Activated CD4-positive, alpha-beta T cell treated with anti-CD3 and anti-CD28 coated beads, Interleukin-2, amount 50 U/mL, for 4 hours (primary cell): ENCODE data around the gene BABAM2.
A peak's percentile ranks its signal among the peaks of the same experiment; 100 is the strongest.
"Not testable (repeated sequence)": the region's sequence is repeated elsewhere in the genome, so short reads cannot be mapped to it uniquely, and the experiment has no call there.

ENCODE experiments used
- DNase-seq, 2 experiments: peaks; one replicate each; pipeline ENCODE4 v3.0.0-alpha.2; 2020

The BABAM2 gene

GRCh38 chr2:27953077-27953476, 62.5 kb downstream of the BABAM2 start:
- no peak for DNase-seq

GRCh38 chr2:27954221-27954673, 63.7 kb downstream of the BABAM2 start:
- no peak for DNase-seq

GRCh38 chr2:27954771-27955383, 64.3 kb downstream of the BABAM2 start:
- DNase-seq, result peak; percentile 27 to 46

- DNase-seq, result no peak
Observed at GRCh38 chr2:27955384-27956161, 65.0 kb downstream of the BABAM2 start.

DNA sequence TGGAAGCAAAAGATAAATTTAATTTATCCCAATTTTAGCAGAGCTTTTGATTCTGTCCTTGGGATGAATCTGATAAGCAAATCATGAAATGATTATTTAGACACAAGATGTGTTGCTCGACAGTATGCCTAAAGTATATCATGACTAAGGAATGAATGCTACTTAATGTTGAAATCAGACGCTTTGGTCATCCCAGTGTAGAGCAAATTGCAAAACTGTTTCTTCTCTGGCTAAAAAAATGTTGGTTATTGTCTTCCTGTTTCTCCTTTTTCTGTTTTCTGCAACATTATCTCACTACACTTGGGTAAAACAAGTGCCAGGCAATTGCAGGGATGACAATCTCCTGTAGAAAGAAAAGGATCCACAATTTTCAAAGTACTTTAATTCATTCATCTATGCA, 66.4 kb downstream of the BABAM2 start:
- no peak for DNase-seq

DNA sequence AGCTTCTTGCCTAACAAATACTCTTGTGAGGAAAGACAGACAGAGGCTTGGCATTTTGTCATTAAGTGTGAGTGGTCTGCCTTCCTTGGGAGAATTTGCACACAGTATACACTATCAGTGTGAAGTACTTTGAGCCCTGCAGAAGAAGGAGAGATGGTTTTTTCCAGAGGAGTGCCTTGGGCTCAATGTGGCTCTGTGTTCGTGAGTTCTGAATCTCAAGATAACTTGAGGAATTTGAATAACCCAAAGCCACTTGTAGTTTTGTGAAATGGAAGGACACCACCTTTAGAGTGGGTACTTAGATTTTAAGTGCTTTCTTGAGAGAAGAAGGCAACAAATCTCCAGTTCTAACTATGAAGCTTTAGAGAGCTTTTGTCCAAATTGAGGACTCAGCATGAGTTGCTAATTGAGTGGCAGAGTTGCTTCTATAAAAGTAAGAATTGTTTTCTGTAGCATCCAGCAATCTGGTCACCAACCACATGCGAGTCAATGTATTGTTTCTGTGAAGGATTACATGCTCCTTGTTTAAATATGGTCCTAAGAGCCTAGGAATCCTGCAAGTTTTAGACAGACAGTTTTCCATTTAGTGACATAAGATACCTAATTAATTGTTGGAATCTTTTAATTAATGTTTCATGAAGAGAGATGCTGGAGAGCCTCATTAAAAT, 68.3 kb downstream of the BABAM2 start:
- DNase-seq, result no peak

DNA sequence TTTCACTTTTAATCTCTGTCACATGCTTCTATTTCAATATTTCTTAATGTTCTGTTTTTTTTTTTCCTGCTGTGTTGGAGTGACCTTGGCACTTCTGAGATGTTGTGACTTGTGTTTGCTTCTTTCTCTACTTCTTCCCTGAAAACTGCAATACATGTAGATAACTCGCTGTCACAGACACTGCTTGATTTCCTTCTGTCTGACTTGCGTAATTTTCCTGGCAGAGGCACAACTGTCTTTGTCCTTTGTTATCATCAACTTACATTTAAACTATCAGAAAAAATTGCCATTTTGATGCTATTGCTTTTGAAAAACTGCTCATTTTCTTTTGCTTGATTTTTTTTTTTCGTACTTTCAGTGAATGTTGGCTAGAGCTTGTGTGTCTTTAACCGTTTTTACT, 69.0 kb downstream of the BABAM2 start:
- DNase-seq, result no peak

- DNase-seq, result no peak
Observed at GRCh38 chr2:27960237-27960912, 69.8 kb downstream of the BABAM2 start.

GRCh38 chr2:27962006-27962405, 71.5 kb downstream of the BABAM2 start:
- DNase-seq, result no peak

DNA sequence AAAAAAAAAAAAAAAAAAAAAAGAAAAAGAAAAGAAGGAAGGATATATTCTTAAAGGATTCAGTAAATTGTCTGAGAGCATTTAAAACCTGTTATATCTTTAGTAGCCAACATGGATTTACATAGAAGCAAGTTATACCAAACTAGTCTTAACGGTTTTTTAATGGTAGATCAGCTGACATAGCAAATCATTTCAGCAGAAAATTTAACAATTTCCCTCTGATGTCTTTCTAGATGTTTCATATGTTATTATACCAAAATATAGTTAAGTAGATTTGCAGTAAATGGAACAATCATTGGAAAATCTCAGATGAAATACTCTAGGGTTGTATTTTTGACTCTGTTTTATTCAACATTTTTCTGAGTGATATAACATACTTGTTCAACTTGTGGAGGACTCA, 72.9 kb downstream of the BABAM2 start:
- DNase-seq, result no peak

DNA sequence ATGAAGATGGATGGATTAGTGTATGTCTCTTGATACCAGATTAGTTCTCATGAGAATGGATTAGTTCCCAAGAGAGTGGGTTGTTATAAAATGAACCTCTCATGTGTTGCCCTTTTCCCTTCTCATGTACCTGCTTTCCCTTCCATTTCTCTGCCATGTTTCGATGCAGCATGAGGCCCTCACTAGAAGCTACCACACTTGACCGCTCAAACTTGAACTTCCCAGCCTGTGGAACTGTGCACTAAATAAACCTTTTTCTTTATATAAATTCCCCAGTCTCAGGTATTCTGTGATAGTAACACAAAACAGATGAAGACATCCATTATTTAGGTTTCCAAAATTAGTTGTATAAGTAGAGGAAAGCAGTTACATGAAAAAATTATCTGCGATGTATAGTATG, 73.5 kb downstream of the BABAM2 start:
- DNase-seq, result no peak

DNA sequence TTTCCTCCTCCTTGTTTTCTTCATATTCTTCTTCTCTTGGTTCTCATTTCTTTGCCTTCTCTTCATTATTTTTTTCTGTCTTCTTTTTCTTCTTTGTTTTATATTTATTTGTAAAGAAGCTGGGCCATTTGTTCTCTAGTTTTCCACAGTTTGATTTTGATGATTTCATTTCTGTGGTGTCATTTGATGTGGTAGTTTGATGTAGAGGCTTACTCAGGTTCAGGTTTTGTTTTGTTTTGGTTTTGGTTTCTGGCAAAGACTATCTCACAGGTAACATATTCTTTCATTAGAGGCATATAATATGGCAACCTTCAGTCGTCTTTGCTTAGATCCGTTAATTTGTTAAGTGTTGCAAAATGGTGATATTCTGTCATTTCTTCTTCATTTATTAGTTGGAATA, 75.3 kb downstream of the BABAM2 start:
- no peak for DNase-seq

GRCh38 chr2:27966466-27966865, 75.9 kb downstream of the BABAM2 start:
- no peak for DNase-seq

GRCh38 chr2:27967076-27967475, 76.5 kb downstream of the BABAM2 start:
- no peak for DNase-seq

DNA sequence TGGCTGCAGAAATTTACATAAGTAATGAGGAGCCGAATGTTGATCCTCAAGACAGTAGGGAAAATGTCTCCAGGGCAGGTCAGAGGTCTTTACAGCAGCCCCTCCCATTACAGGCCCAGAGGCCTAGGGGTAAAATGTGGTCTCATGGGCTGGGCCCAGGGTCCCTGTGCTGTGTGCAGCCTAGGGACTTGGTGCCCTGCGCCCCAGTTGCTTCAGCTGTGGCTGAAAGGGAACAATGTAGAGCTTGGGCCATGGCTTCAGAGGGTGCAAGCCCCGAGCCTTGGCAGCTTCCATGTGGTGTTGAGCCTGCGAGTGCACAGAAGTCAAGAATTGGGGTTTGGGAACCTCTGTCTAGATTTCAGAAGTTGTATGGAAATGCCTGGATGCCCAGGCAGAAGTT, 77.5 kb downstream of the BABAM2 start:
- not testable (repeated sequence) for DNase-seq

DNA sequence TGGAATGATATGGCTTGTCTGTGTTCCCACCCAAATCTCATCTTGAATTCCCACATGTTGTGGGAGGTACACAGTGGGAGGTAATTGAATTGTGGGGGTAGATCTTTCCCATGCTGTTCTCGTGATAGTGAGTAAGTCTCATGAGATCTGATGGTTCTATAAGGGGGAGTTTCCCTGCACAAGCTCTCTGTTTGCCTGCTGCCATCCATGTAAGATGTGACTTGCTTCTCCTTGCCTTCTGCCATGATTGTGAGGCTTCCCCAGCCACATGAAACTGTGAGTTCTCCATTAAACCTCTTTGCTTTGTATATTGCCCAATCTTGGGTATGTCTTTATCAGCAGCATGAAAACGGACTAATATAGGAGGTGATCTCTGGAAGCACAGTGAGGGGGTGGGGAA, 78.4 kb downstream of the BABAM2 start:
- not testable (repeated sequence) for DNase-seq

DNA sequence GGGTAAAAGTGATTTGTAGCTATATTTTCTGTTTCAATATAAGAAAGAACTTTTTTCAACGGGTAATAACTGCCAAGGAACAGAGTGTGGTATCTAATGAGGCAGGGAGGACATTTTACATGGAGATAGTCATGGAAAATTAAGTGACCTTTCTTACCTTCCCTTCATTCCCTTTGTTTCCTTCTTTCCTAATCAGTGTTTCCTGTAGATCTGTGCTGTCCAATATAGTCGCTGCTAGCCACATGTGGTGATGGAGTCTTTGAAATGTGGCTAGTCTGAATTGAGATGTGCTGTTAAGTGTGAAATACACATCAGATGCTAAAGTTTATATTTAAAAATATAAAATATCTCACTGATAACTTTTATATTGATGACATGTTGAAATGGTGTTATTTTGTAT, 81.8 kb downstream of the BABAM2 start:
- DNase-seq, result no peak

- DNase-seq, result no peak
Observed at GRCh38 chr2:27973592-27973991, 83.1 kb downstream of the BABAM2 start.

DNA sequence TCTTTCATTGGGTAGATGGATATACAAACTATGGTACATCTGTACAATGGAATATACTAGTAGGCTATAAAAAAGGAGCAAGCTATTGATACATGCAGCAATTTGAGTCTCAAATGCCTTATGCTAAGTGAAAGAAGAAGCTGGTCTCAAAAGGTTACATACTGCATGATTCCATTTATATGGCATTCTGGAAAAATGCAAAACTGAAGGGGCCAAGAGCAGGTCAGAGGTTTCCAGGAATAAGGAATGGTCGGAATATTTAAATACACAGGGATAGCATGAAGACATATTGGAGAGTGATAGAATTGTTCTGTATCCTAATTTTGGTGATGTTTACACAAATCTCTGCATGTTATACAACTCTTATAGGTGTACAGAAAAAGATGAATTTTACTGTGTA, 85.8 kb downstream of the BABAM2 start:
- DNase-seq, result no peak

GRCh38 chr2:27977731-27978312, 87.3 kb downstream of the BABAM2 start:
- no peak for DNase-seq

DNA sequence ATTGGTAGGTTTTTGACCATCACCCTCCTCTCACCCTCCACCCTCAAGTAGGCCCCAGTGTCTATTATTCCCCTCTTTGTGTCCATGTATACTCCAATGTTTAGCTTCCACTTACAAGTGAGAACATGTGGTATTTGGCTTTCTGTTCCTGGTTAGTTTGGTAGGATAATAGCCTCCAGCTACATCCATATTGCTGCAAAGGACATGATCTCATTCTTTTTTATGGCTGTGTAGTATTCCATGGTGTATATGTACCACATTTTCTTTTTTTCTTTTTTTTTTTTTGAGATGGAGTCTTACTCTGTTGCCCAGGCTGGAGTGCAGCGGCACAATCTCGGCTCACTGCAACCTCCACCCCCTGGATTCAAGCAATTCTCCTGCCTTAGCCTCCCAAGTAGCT, 88.2 kb downstream of the BABAM2 start:
- not testable (repeated sequence) for DNase-seq

DNA sequence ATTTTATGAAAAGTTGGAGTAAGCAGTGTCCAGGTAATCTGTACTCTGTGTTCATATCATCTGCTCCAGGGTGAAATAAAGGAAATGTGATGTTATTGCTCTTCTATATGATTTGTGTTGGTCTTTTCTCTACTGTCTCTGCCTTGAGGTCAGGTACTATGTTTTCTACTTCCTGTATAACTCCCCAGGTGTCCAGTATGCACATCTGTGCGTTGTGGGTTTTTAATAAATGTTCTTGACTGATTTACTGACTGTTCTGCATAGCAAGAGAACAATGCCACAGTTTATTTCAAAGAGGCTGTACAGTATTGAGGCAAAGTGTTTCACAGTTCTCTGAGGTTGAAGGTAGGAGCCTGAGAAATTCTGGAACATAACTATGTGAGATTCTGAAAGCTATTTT, 89.7 kb downstream of the BABAM2 start:
- DNase-seq, result no peak

- DNase-seq, result no peak
Observed at GRCh38 chr2:27984153-27984552, 93.6 kb downstream of the BABAM2 start.
